GM18868 (cell line): Measurements from ENCODE around the gene KHDC4.
"Not testable (repeated sequence)": the region's sequence is repeated elsewhere in the genome, so short reads cannot be mapped to it uniquely, and the experiment has no call there.

Experiments
- ATAC-seq: cut with Tn5 transposase; IDR thresholded peaks from one replicate; pipeline ENCODE4 v1.9.1; 2021; ENCODE audit warnings: mild to moderate bottlenecking, moderate library complexity; ENCODE audit not compliant: unreplicated experiment

The KHDC4 gene

GRCh38 chr1:155942578-155943141 lies 8.4 kb upstream of the KHDC4 start:
- no peak for ATAC-seq

GRCh38 chr1:155941845-155942531 lies 7.8 kb upstream of the KHDC4 start:
- ATAC-seq: no peak

GRCh38 chr1:155940993-155941844 lies 7.0 kb upstream of the KHDC4 start, which contains the start of gene RXFP4:
Gene RXFP4, plus strand, starts transcription at chr1:155941638. Its CDS starts 72 bp downstream, at chr1:155941710.
- ATAC-seq: no peak

GRCh38 chr1:155940482-155940992 lies 6.3 kb upstream of the KHDC4 start:
- ATAC-seq: no peak

- no peak for ATAC-seq
These were observed 4.0 kb upstream of the KHDC4 start for GRCh38 chr1:155938220-155938627.

GRCh38 chr1:155934936-155935590 lies 850 bp upstream of the KHDC4 start:
- ATAC-seq: no peak

- no peak for ATAC-seq
These were observed 569 bp downstream of the KHDC4 start for GRCh38 chr1:155933591-155934096.

- no peak for ATAC-seq
These were observed 1.7 kb downstream of the KHDC4 start for GRCh38 chr1:155932487-155932886.

- no peak for ATAC-seq
These were observed 2.1 kb downstream of the KHDC4 start for GRCh38 chr1:155932081-155932480.

- ATAC-seq: no peak
These were observed 2.7 kb downstream of the KHDC4 start for GRCh38 chr1:155931332-155932038.

- not testable (repeated sequence) for ATAC-seq
These were observed 3.5 kb downstream of the KHDC4 start for GRCh38 chr1:155930725-155931124.

GRCh38 chr1:155929057-155929456 lies 5.2 kb downstream of the KHDC4 start:
- no peak for ATAC-seq

GRCh38 chr1:155925506-155925905 lies 8.7 kb downstream of the KHDC4 start:
- no peak for ATAC-seq

- ATAC-seq: no peak
These were observed 13.5 kb downstream of the KHDC4 start for GRCh38 chr1:155920717-155921116.

GRCh38 chr1:155919801-155920200 lies 14.4 kb downstream of the KHDC4 start:
- ATAC-seq: no peak

GRCh38 chr1:155918660-155919059 lies 15.6 kb downstream of the KHDC4 start:
- no peak for ATAC-seq

- ATAC-seq: no peak
These were observed 20.1 kb downstream of the KHDC4 start for GRCh38 chr1:155913969-155914757.

GRCh38 chr1:155912056-155912536 lies 22.1 kb downstream of the KHDC4 start:
- ATAC-seq: no peak
